MG63 (cell line): ENCODE measurements around the gene ADGRG6. TPM values are rescaled to one million over a fixed set of nuclear protein-coding genes. Genes with fewer than 3 reads are reported as not detected.
A peak's percentile ranks its signal among the peaks of the same experiment; 100 is the strongest.
"Not testable (repeated sequence)": the region's sequence is repeated elsewhere in the genome, so short reads cannot be mapped to it uniquely, and the experiment has no call there.

Experiments used
- DNase-seq: peaks from one replicate; pipeline ENCODE4 v3.0.0-alpha.2; 2020
- H3K27me3 ChIP-seq: fragments of 250-450 bp; sonication (Bioruptor Pico); 2 replicates; pipeline ENCODE4 v1.5.1; 2020; ENCODE audit warnings: mild to moderate bottlenecking, moderate library complexity
- H3K36me3 ChIP-seq: fragments of 250-450 bp; sonication (Bioruptor Pico); 2 replicates; pipeline ENCODE4 v1.5.1; 2020; ENCODE audit warnings: mild to moderate bottlenecking, moderate library complexity
- H3K4me3 ChIP-seq: fragments of 250-450 bp; sonication (Bioruptor Pico); 2 replicates; pipeline ENCODE4 v1.5.1; 2020; ENCODE audit warnings: mild to moderate bottlenecking, moderate library complexity
- H3K9me3 ChIP-seq: fragments of 250-450 bp; sonication (Bioruptor Pico); 2 replicates; pipeline ENCODE4 v1.5.1; 2020; ENCODE audit warnings: mild to moderate bottlenecking, moderate library complexity
- total RNA-seq: library from RNA; depleted of rRNA; stranded (reverse); fragments of >200 nt; shearing (Covaris generic); gene quantifications from 2 replicates; pipeline ENCODE4 v1.2.3, GENCODE V29; 2014; ENCODE audit warnings: low replicate concordance

The ADGRG6 gene
- total RNA-seq, 1 experiment from 2014 or later: 0.99 TPM

- H3K27me3 ChIP-seq, H3K9me3 ChIP-seq, DNase-seq, H3K36me3 ChIP-seq, H3K4me3 ChIP-seq: not testable (repeated sequence)
Observed at GRCh38 chr6:142283138-142283537, 18.7 kb upstream of the ADGRG6 start.

GRCh38 chr6:142284419-142284818, 17.4 kb upstream of the ADGRG6 start:
- no peak overlapping the region for H3K4me3 ChIP-seq
- no peak for DNase-seq
- H3K27me3 ChIP-seq: no peaks in the 10 kb centered on the region
- peaks cover 7% of the 10 kb centered on the region for H3K9me3 ChIP-seq
- no peaks in the 10 kb centered on the region for H3K36me3 ChIP-seq

- Histone ChIP-seq H3K36me3 (no peaks in the 10 kb centered on the region), H3K27me3 (no peaks in the 10 kb centered on the region), H3K4me3 (no peak overlapping the region), H3K9me3 (peaks cover 7% of the 10 kb centered on the region)
- no peak for DNase-seq
Observed at GRCh38 chr6:142285235-142286087, 16.3 kb upstream of the ADGRG6 start.

- H3K9me3 ChIP-seq: peaks cover 6% of the 10 kb centered on the region
- no peaks in the 10 kb centered on the region for H3K27me3 ChIP-seq
- H3K4me3 ChIP-seq: no peak overlapping the region
- DNase-seq: no peak
- H3K36me3 ChIP-seq: no peaks in the 10 kb centered on the region
Observed at GRCh38 chr6:142286088-142286409, 15.8 kb upstream of the ADGRG6 start.

- H3K27me3 ChIP-seq: no peaks in the 10 kb centered on the region
- H3K4me3 ChIP-seq: no peak overlapping the region
- H3K36me3 ChIP-seq: no peaks in the 10 kb centered on the region
- peaks cover 2% of the 10 kb centered on the region; the same call in 1 of the 2 replicates for H3K9me3 ChIP-seq
- DNase-seq: no peak
Observed at GRCh38 chr6:142289687-142290086, 12.1 kb upstream of the ADGRG6 start.

- Histone ChIP-seq H3K4me3 (no peak overlapping the region), H3K9me3 (no peaks in the 10 kb centered on the region), H3K27me3 (no peaks in the 10 kb centered on the region), H3K36me3 (no peaks in the 10 kb centered on the region)
- no peak for DNase-seq
Observed at GRCh38 chr6:142290851-142291250, 11.0 kb upstream of the ADGRG6 start.

GRCh38 chr6:142291512-142291911, 10.3 kb upstream of the ADGRG6 start:
- no peaks in the 10 kb centered on the region for H3K36me3 ChIP-seq
- no peaks in the 10 kb centered on the region for H3K27me3 ChIP-seq
- DNase-seq: no peak
- no peaks in the 10 kb centered on the region for H3K9me3 ChIP-seq
- H3K4me3 ChIP-seq: no peak overlapping the region

GRCh38 chr6:142292166-142292924, 9.5 kb upstream of the ADGRG6 start:
- DNase-seq: no peak
- Histone ChIP-seq H3K27me3 (no peaks in the 10 kb centered on the region), H3K4me3 (no peak overlapping the region), H3K9me3 (no peaks in the 10 kb centered on the region), H3K36me3 (no peaks in the 10 kb centered on the region)

- Histone ChIP-seq H3K4me3 (no peak overlapping the region), H3K36me3 (no peaks in the 10 kb centered on the region), H3K9me3 (no peaks in the 10 kb centered on the region), H3K27me3 (no peaks in the 10 kb centered on the region)
- DNase-seq: no peak
Observed at GRCh38 chr6:142293121-142293520, 8.7 kb upstream of the ADGRG6 start.

- Histone ChIP-seq H3K4me3 (no peak overlapping the region), H3K27me3 (no peaks in the 10 kb centered on the region), H3K36me3 (no peaks in the 10 kb centered on the region), H3K9me3 (no peaks in the 10 kb centered on the region)
- no peak for DNase-seq
Observed at GRCh38 chr6:142294679-142295078, 7.1 kb upstream of the ADGRG6 start.

GRCh38 chr6:142296975-142297604, 4.7 kb upstream of the ADGRG6 start:
- Histone ChIP-seq H3K4me3 (no peak overlapping the region), H3K27me3 (no peaks in the 10 kb centered on the region), H3K9me3 (peaks cover 3% of the 10 kb centered on the region; the same call in 1 of the 2 replicates), H3K36me3 (no peaks in the 10 kb centered on the region)
- no peak for DNase-seq

GRCh38 chr6:142297605-142297995, 4.2 kb upstream of the ADGRG6 start:
- Histone ChIP-seq H3K9me3 (peaks cover 3% of the 10 kb centered on the region; the same call in 1 of the 2 replicates), H3K4me3 (no peak overlapping the region), H3K36me3 (no peaks in the 10 kb centered on the region), H3K27me3 (no peaks in the 10 kb centered on the region)
- no peak for DNase-seq

- H3K36me3 ChIP-seq: no peaks in the 10 kb centered on the region
- peak; percentile 40 for DNase-seq
- no peaks in the 10 kb centered on the region for H3K27me3 ChIP-seq
- H3K9me3 ChIP-seq: peaks cover 3% of the 10 kb centered on the region; the same call in 1 of the 2 replicates
- H3K4me3 ChIP-seq: no peak overlapping the region
Observed at GRCh38 chr6:142297996-142298753, 3.6 kb upstream of the ADGRG6 start.

- no peak for DNase-seq
- Histone ChIP-seq H3K27me3 (no peaks in the 10 kb centered on the region), H3K9me3 (peaks cover 3% of the 10 kb centered on the region), H3K36me3 (no peaks in the 10 kb centered on the region), H3K4me3 (no peak overlapping the region)
Observed at GRCh38 chr6:142300302-142300701, 1.5 kb upstream of the ADGRG6 start.

- no peaks in the 10 kb centered on the region for H3K36me3 ChIP-seq
- peak; percentile 65 for DNase-seq
- peaks cover 3% of the 10 kb centered on the region for H3K9me3 ChIP-seq
- H3K27me3 ChIP-seq: no peaks in the 10 kb centered on the region
- peak overlapping the region; percentile 63 for H3K4me3 ChIP-seq
Observed at GRCh38 chr6:142300758-142301650, 803 bp upstream of the ADGRG6 start.
